Thoracic aorta (tissue), 2 donors: Measurements from ENCODE around the gene MEIOB. TPM values are rescaled to one million over a fixed set of nuclear protein-coding genes. Genes with fewer than 3 reads are reported as not detected.

Experiments
- ATAC-seq: fragments of 150-250 bp; one replicate; pipeline ENCODE4 v1.8.0; 2017; ENCODE audit warnings: low read depth; ENCODE audit not compliant: insufficient number of reproducible peaks, low FRiP score
- DNase-seq: peaks from one replicate; pipeline ENCODE4 v3.0.0-alpha.2; 2020; ENCODE audit warnings: low spot score
- H3K27ac ChIP-seq, 2 donors: fragments of 200-600 bp; sonication (generic); 1 replicate in 1 of 2; 2 replicates in 1 of 2; pipeline ENCODE4 v1.5.1; 2016; ENCODE audit warnings: mild to moderate bottlenecking in 2 of 2, moderate library complexity in 2 of 2
- H3K27me3 ChIP-seq: fragments of 200-600 bp; sonication (generic); replicated peaks from 2 replicates; pipeline ENCODE4 v1.6.0; 2016; ENCODE audit warnings: mild to moderate bottlenecking; ENCODE audit not compliant: insufficient read depth
- H3K36me3 ChIP-seq: fragments of 200-600 bp; sonication (generic); one replicate; pipeline ENCODE4 v1.5.1; 2016
- H3K4me1 ChIP-seq, 2 donors: fragments of 200-600 bp; sonication (generic); 1 replicate in 1 of 2; 2 replicates in 1 of 2; pipeline versions ENCODE4 v1.5.1 to v1.6.0; 2016; ENCODE audit warnings: low read depth in 2 of 2, mild to moderate bottlenecking in 1 of 2; ENCODE audit not compliant: control insufficient read depth in 1 of 2
- H3K4me3 ChIP-seq: fragments of 200-600 bp; sonication (generic); 2 replicates; pipeline ENCODE4 v1.5.1; 2016; ENCODE audit warnings: mild to moderate bottlenecking
- H3K9me3 ChIP-seq: fragments of 200-600 bp; sonication (generic); 2 replicates; pipeline ENCODE4 v1.5.1; 2016
- CTCF ChIP-seq: fragments of 200-600 bp; sonication (generic); IDR thresholded peaks from one replicate; pipeline ENCODE4 v1.5.1; 2019; ENCODE audit warnings: antibody characterized with exemption
- total RNA-seq, 2 donors: library from RNA; depleted of rRNA; stranded (reverse); fragments of >200 nt; gene quantifications; one replicate each; pipeline versions ENCODE4 v1.1.0 to v1.2.3, GENCODE V29; 2016

The MEIOB gene
- total RNA-seq, 2 donors from 2014 or later: not detected

GRCh38 chr16:1825381-1825863 lies 46.5 kb downstream of the MEIOB start:
- DNase-seq (no peak), ATAC-seq (no peak)
- Histone ChIP-seq H3K27ac (peak overlapping the region; percentile 70 to 76), H3K4me3 (peak overlapping the region; percentile 87), H3K4me1 (peaks cover 20 to 42% of the 10 kb centered on the region in 2 donors), H3K27me3 (no peaks in the 10 kb centered on the region), H3K9me3 (no peaks in the 10 kb centered on the region), H3K36me3 (peaks cover 22% of the 10 kb centered on the region)
- no peak for TF ChIP-seq CTCF

DNA sequence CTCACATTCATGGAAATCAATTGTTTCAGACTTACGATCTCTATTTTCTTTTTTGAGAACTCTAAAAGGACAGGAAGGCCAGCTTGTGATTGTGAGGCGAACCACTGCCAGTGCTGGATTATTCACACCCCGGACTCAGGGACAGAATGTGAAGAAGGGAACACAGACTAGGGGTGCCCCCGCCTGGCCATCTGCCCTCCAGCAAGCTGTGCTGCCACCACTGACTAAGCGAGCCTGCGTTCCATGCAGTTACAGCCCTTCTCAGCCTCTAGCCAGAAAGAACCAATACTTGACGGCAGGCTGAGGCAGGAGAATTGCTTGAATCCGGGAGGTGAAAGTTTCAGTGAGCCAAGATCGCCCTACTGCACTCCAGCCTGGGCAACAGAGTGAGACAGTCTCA lies 48.1 kb downstream of the MEIOB start:
- Histone ChIP-seq H3K4me3 (no peak overlapping the region), H3K36me3 (peaks cover 37% of the 10 kb centered on the region), H3K27me3 (no peaks in the 10 kb centered on the region), H3K4me1 (peaks cover 20 to 37% of the 10 kb centered on the region in 2 donors), H3K27ac (no peak overlapping the region), H3K9me3 (no peaks in the 10 kb centered on the region)
- DNase-seq (no peak), ATAC-seq (no peak)
- no peak for TF ChIP-seq CTCF

- no peak for TF ChIP-seq CTCF
- Histone ChIP-seq H3K4me3 (no peak overlapping the region), H3K27me3 (no peaks in the 10 kb centered on the region), H3K4me1 (peaks cover 11 to 27% of the 10 kb centered on the region in 2 donors), H3K9me3 (no peaks in the 10 kb centered on the region), H3K27ac (no peak overlapping the region), H3K36me3 (peaks cover 45% of the 10 kb centered on the region)
- DNase-seq (no peak), ATAC-seq (no peak)
Measured at GRCh38 chr16:1822801-1823200, 49.2 kb downstream of the MEIOB start.

DNA sequence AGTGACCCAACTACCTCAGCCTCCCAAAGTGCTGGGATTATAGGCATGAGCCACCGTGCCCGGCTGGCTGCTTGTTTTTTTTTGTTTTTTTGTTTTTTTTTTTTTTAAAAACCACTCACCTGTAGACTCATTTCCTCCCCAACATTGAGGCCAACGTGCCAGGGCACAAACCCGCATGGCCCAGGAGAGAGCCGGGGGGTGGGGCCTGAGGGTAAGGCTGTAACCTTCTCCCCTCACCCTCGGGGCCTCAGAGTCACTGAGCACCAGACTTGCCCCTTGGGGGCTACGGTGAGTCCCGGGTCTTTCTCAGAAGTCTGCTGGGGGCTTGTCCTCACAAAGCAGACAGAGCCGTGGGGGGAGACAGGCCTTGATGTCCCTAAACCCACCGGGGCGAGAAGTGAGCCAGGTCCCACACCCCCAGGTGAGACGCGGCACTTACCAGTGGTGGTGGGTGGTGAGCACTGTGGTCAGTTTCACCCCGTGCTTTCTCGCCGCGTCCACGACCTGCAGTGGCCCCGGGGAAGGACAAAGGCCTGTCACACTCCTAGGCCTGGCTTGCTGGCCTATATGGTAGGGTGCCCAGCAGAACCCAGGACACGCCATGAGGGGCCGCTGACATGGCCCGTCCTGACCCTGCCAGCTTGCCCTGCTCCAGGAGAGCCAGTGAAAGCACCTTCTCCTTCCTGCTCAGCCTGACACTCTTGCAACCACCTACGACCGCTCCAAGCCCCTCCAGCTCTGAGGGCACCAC lies 49.9 kb downstream of the MEIOB start:
- no peak overlapping the region for H3K27ac ChIP-seq
- no peaks in the 10 kb centered on the region for H3K27me3 ChIP-seq
- H3K9me3 ChIP-seq: no peaks in the 10 kb centered on the region
- no peak overlapping the region for H3K4me3 ChIP-seq
- peaks cover 8 to 23% of the 10 kb centered on the region in 2 donors for H3K4me1 ChIP-seq
- no peak for TF ChIP-seq CTCF
- peaks cover 50% of the 10 kb centered on the region for H3K36me3 ChIP-seq
- ATAC-seq (no peak), DNase-seq (no peak)

DNA sequence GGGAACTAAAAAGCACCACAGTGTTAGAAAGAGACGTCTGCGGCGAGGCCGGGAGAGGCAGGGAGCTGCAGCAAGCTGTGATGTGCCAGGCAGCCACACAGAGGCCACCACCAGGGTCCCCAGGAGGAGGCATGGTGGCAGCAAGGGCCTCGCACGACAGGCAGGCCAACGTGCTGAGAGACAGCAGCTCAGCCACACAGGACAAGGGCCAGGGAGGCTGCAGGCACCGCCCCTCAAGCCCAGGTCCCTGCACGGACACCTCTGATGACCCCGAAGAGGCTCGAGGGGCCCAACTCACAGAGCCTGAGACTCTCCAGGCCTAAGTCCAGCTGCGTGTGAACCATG lies 51.0 kb downstream of the MEIOB start:
- peaks cover 61% of the 10 kb centered on the region for H3K36me3 ChIP-seq
- no peak overlapping the region for H3K4me3 ChIP-seq
- DNase-seq: no peak
- no peak for ATAC-seq
- H3K27me3 ChIP-seq: no peaks in the 10 kb centered on the region
- H3K27ac ChIP-seq: no peak overlapping the region
- H3K4me1 ChIP-seq: peaks cover 8 to 23% of the 10 kb centered on the region in 2 donors
- H3K9me3 ChIP-seq: no peaks in the 10 kb centered on the region
- TF ChIP-seq CTCF: no peak
